ENCODE data around the gene ARIH1. TPM values are rescaled to one million over a fixed set of nuclear protein-coding genes. Genes with fewer than 3 reads are reported as not detected.

Gene ARIH1
- total RNA-seq, 1 experiment from 2014 or later: 209 TPM

DNA sequence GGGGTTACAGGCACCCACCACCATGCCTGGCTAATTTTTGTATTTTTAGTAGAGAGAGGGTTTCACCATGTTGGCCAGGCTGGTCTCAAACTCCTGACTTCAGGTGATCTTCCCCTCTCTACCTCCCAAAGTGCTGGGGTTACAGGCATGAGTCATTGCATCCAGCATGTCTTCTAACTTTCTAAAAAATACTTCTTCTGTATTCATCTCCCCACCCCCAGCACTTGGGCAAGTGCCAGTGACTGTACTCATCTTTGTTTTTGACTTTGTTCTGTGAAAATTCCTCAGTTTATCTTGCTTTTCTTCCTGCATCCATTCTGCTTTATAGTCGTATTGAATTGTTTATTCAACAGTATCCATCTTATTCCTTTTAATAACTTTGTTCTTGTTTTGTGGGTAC, 47.6 kb downstream of the ARIH1 start:
- TF ChIP-seq, protein P1, sequence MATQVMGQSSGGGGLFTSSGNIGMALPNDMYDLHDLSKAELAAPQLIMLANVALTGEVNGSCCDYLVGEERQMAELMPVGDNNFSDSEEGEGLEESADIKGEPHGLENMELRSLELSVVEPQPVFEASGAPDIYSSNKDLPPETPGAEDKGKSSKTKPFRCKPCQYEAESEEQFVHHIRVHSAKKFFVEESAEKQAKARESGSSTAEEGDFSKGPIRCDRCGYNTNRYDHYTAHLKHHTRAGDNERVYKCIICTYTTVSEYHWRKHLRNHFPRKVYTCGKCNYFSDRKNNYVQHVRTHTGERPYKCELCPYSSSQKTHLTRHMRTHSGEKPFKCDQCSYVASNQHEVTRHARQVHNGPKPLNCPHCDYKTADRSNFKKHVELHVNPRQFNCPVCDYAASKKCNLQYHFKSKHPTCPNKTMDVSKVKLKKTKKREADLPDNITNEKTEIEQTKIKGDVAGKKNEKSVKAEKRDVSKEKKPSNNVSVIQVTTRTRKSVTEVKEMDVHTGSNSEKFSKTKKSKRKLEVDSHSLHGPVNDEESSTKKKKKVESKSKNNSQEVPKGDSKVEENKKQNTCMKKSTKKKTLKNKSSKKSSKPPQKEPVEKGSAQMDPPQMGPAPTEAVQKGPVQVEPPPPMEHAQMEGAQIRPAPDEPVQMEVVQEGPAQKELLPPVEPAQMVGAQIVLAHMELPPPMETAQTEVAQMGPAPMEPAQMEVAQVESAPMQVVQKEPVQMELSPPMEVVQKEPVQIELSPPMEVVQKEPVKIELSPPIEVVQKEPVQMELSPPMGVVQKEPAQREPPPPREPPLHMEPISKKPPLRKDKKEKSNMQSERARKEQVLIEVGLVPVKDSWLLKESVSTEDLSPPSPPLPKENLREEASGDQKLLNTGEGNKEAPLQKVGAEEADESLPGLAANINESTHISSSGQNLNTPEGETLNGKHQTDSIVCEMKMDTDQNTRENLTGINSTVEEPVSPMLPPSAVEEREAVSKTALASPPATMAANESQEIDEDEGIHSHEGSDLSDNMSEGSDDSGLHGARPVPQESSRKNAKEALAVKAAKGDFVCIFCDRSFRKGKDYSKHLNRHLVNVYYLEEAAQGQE (IDR thresholded peaks at IDR 0.05; ENCODE audit: low read depth): no peak
- TF ChIP-seq, protein P2, sequence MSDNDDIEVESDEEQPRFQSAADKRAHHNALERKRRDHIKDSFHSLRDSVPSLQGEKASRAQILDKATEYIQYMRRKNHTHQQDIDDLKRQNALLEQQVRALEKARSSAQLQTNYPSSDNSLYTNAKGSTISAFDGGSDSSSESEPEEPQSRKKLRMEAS (IDR thresholded peaks at IDR 0.05): no peak
- TF ChIP-seq, protein P3, sequence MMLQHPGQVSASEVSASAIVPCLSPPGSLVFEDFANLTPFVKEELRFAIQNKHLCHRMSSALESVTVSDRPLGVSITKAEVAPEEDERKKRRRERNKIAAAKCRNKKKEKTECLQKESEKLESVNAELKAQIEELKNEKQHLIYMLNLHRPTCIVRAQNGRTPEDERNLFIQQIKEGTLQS (IDR thresholded peaks at IDR 0.05): no peak
- TF ChIP-seq POLR2A (IDR thresholded peaks at IDR 0.05; ENCODE audit: borderline replicate concordance, extremely low read depth, insufficient read depth, insufficient read length) (no peak), ZNF274 (IDR thresholded peaks at IDR 0.05; ENCODE audit: low read depth, low read length) (no peak)
- Histone ChIP-seq H3K27me3 (ENCODE audit: insufficient read depth, low read length) (no peaks in the 10 kb centered on the region), H3K4me2 (ENCODE audit: low read length) (no peak overlapping the region), H3K27ac (ENCODE audit: low read depth, low read length) (no peak overlapping the region), H3K9ac (ENCODE audit: low read length) (no peak overlapping the region), H3K9me2 (ENCODE audit: insufficient read depth) (no peaks in the 10 kb centered on the region), H2AFZ (ENCODE audit: low read depth, low read length, poor library complexity, severe bottlenecking) (no peak overlapping the region), H3K4me3 (replicated peaks in 1 of 2; ENCODE audit: low read depth in 1 of 2, low read length in 2 of 2) (no peak overlapping the region), H3K79me2 (ENCODE audit: insufficient read depth, low read length) (peaks cover 86% of the 10 kb centered on the region), H4K20me1 (ENCODE audit: insufficient read depth) (peaks cover 7% of the 10 kb centered on the region; the same call in 1 of the 2 replicates), H3K36me3 (ENCODE audit: control insufficient read depth in 1 of 2, insufficient read depth in 2 of 2, low read length in 2 of 2) (peaks cover 0 to 4% of the 10 kb centered on the region in 2 experiments; a peak in 1 of 4 replicates), H3K9me3 (ENCODE audit: control insufficient read depth in 1 of 2, insufficient read depth in 1 of 2, low read depth in 1 of 2, low read length in 2 of 2) (no peaks in the 10 kb centered on the region), H3K4me1 (ENCODE audit: control insufficient read depth in 1 of 2, insufficient read depth in 2 of 2, low read length in 2 of 2) (no peaks in the 10 kb centered on the region)
- BruUV-seq (replicated peaks): no TSS peak
- ChIA-PET CTCF (no interaction called here), RAD21 (ENCODE audit: low non-redundant PET in 1 of 2, low total read pairs in 2 of 2, uncharacterized antibody in 2 of 2, unreplicated experiment in 2 of 2) (no interaction called here), POLR2A (no interaction called here)
- ATAC-seq (no peak), DNase-seq (ENCODE audit: low read depth, low spot score) (no peak)
- intact Hi-C loops (cut with micrococcal nuclease): no loop called here

All from HCT116 (cell line).